A673 (cell line): ENCODE data around the gene DPM3. TPM values are rescaled to one million over a fixed set of nuclear protein-coding genes. Genes with fewer than 3 reads are reported as not detected.

Source experiments
- BruUV-seq: library from RNA; stranded (reverse); fragments of 400-500 nt; replicated peaks from 2 replicates; lab custom pipeline; 2021; lab: Mats Ljungman, UMichigan
- CTCF ChIA-PET: fragments of 300-600 bp; sonication (Branson Sonifier 250); formaldehyde crosslinking; loops from one replicate; lab custom pipeline; 2022; ENCODE audit warnings: antibody characterized with exemption; lab: Charles Lee
- POLR2A ChIA-PET: fragments of 300-600 bp; sonication (Branson Sonifier 250); formaldehyde crosslinking; loops from one replicate; lab custom pipeline; 2022; ENCODE audit warnings: antibody characterized with exemption; ENCODE audit not compliant: low non-redundant PET; lab: Charles Lee
- DNase-seq: peaks from one replicate; pipeline ENCODE4 v3.0.0-alpha.2; 2015; ENCODE audit warnings: low spot score
- H3K27ac ChIP-seq: fragments of 200-600 bp; sonication (generic); 2 replicates; pipeline ENCODE4 v1.5.1; 2016; ENCODE audit warnings: mixed run types, low read depth, mild to moderate bottlenecking, mixed read lengths, antibody characterized with exemption, low read length; ENCODE audit not compliant: poor library complexity, severe bottlenecking
- H3K27me3 ChIP-seq: fragments of 200-600 bp; sonication (generic); replicated peaks from 2 replicates; pipeline ENCODE4 v1.6.1; 2017; ENCODE audit warnings: mixed run types, low read depth, mild to moderate bottlenecking, mixed read lengths, antibody characterized with exemption, low read length; ENCODE audit not compliant: insufficient read depth, poor library complexity
- H3K36me3 ChIP-seq: fragments of 200-600 bp; sonication (generic); 2 replicates; pipeline ENCODE4 v1.6.1; 2016; ENCODE audit warnings: mixed run types, mild to moderate bottlenecking, mixed read lengths, antibody characterized with exemption, low read length; ENCODE audit not compliant: insufficient read depth, poor library complexity, severe bottlenecking
- H3K4me1 ChIP-seq: fragments of 200-600 bp; sonication (generic); 2 replicates; pipeline ENCODE4 v1.6.1; 2017; ENCODE audit warnings: mixed run types, mild to moderate bottlenecking, mixed read lengths, antibody characterized with exemption, low read length; ENCODE audit not compliant: insufficient read depth, poor library complexity, severe bottlenecking
- H3K4me3 ChIP-seq: fragments of 200-600 bp; sonication (generic); 2 replicates; pipeline ENCODE4 v1.5.1; 2016; ENCODE audit warnings: low read depth, mixed run types, mild to moderate bottlenecking, mixed read lengths, low read length; ENCODE audit not compliant: poor library complexity, severe bottlenecking
- H3K9me3 ChIP-seq: fragments of 200-600 bp; sonication (generic); 2 replicates; pipeline ENCODE4 v1.6.1; 2016; ENCODE audit warnings: mixed run types, low read depth, mild to moderate bottlenecking, mixed read lengths, antibody characterized with exemption, low read length; ENCODE audit not compliant: poor library complexity, severe bottlenecking
- EZH2 ChIP-seq: fragments of 200-600 bp; sonication (generic); IDR thresholded peaks from 2 replicates; pipeline ENCODE4 v1.6.1; 2017; ENCODE audit warnings: borderline replicate concordance, low read depth, mild to moderate bottlenecking, mixed read lengths, antibody characterized with exemption, low read length; ENCODE audit not compliant: poor library complexity, severe bottlenecking
- intact Hi-C: fragments of 100-400 bp; cut with micrococcal nuclease; formaldehyde crosslinking; loops from one replicate; pipeline ENCODE4 v1.10.0; 2022; ENCODE audit not compliant: unreplicated experiment
- total RNA-seq: library from RNA; stranded (reverse); gene quantifications from 2 replicates; pipeline ENCODE4 v1.2.3, GENCODE V29; 2021
- TF ChIP-seq, protein P1 (sequence below): fragments of 300-800, 200-600 bp; sonication (generic); conservative IDR thresholded peaks from 2 replicates; pipeline ENCODE4 v1.5.1; 2017; ENCODE audit warnings: low read depth, mild to moderate bottlenecking, antibody characterized with exemption, low read length, moderate library complexity, mixed read lengths

DPM3 gene
- total RNA-seq, 1 experiment from 2014 or later, result 34.0 TPM

GRCh38 chr1:155145491-155145890 is 5.2 kb upstream of the DPM3 start:
- BruUV-seq, result no TSS peak
- Histone ChIP-seq H3K4me3 (no peak overlapping the region), H3K4me1 (no peaks in the 10 kb centered on the region), H3K27me3 (no peaks in the 10 kb centered on the region), H3K36me3 (no peaks in the 10 kb centered on the region), H3K9me3 (no peaks in the 10 kb centered on the region), H3K27ac (no peak overlapping the region)
- no peak for DNase-seq
- ChIA-PET CTCF (no interaction called here), POLR2A (no interaction called here)
- TF ChIP-seq, protein P1, sequence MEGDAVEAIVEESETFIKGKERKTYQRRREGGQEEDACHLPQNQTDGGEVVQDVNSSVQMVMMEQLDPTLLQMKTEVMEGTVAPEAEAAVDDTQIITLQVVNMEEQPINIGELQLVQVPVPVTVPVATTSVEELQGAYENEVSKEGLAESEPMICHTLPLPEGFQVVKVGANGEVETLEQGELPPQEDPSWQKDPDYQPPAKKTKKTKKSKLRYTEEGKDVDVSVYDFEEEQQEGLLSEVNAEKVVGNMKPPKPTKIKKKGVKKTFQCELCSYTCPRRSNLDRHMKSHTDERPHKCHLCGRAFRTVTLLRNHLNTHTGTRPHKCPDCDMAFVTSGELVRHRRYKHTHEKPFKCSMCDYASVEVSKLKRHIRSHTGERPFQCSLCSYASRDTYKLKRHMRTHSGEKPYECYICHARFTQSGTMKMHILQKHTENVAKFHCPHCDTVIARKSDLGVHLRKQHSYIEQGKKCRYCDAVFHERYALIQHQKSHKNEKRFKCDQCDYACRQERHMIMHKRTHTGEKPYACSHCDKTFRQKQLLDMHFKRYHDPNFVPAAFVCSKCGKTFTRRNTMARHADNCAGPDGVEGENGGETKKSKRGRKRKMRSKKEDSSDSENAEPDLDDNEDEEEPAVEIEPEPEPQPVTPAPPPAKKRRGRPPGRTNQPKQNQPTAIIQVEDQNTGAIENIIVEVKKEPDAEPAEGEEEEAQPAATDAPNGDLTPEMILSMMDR, result peak; percentile 22; the same call in 1 of the 2 replicates
- TF ChIP-seq EZH2, result no peak
- intact Hi-C loops, result no loop called here

GRCh38 chr1:155141749-155142148 is 1.4 kb upstream of the DPM3 start:
- intact Hi-C loops, result no loop called here
- Histone ChIP-seq H3K36me3 (no peaks in the 10 kb centered on the region), H3K27ac (no peak overlapping the region), H3K27me3 (no peaks in the 10 kb centered on the region), H3K4me1 (peaks cover 9% of the 10 kb centered on the region), H3K9me3 (no peaks in the 10 kb centered on the region), H3K4me3 (no peak overlapping the region)
- ChIA-PET CTCF (no interaction called here), POLR2A (no interaction called here)
- BruUV-seq, result no TSS peak
- DNase-seq, result no peak
- TF ChIP-seq, protein P1, result no peak
- no peak for TF ChIP-seq EZH2

GRCh38 chr1:155140630-155140953 is 261 bp upstream of the DPM3 start:
- H3K27ac ChIP-seq, result peak overlapping the region; percentile 80

More at GRCh38 chr1:155140630-155140953, 261 bp upstream of the DPM3 start:
- Histone ChIP-seq H3K4me3 (peak overlapping the region; percentile 87), H3K4me1 (peaks cover 10% of the 10 kb centered on the region), H3K36me3 (no peaks in the 10 kb centered on the region), H3K27me3 (no peaks in the 10 kb centered on the region), H3K9me3 (no peaks in the 10 kb centered on the region)
- intact Hi-C loops, result no loop called here
- TF ChIP-seq, protein P1, result no peak
- TF ChIP-seq EZH2, result no peak
- ChIA-PET POLR2A (no interaction called here), CTCF (no interaction called here)
- no TSS peak for BruUV-seq
- DNase-seq, result no peak
